NCI-H128 (cell line): Measurements from ENCODE around the gene SCN4A.
"Not testable (repeated sequence)": the region's sequence is repeated elsewhere in the genome, so short reads cannot be mapped to it uniquely, and the experiment has no call there.

Source experiments
- DNase-seq: peaks from one replicate; lab custom pipeline; 2025; ENCODE audit not compliant: unreplicated experiment; lab: John Stamatoyannopoulos, UW

SCN4A gene

DNA sequence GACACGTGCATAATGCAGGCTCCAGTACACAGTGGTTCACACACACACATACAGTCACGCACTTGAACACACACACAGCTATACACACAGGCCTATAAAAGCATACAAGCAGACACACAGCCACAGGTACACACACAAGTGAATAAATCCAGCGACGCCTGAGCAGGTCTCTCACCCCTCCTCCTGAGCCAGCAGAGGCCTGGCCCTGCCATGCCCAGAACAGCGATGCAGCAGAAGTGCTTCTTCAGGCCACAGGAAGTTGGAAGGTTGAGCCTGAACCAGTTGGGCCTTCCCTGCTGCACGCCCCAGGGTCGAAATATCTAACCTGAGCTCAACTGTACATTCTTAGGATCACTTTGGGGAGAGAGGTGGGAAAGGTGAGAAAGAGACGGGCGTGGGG lies 33.3 kb downstream of the SCN4A start:
- no peak for DNase-seq

GRCh38 chr17:63937920-63938319 lies 34.8 kb downstream of the SCN4A start:
- no peak for DNase-seq

- DNase-seq = no peak
Observed at GRCh38 chr17:63937319-63937718, 35.4 kb downstream of the SCN4A start.

GRCh38 chr17:63934183-63935112 lies 38.3 kb downstream of the SCN4A start:
- DNase-seq = no peak

- no peak for DNase-seq
Observed at GRCh38 chr17:63933598-63933997, 39.1 kb downstream of the SCN4A start.

DNA sequence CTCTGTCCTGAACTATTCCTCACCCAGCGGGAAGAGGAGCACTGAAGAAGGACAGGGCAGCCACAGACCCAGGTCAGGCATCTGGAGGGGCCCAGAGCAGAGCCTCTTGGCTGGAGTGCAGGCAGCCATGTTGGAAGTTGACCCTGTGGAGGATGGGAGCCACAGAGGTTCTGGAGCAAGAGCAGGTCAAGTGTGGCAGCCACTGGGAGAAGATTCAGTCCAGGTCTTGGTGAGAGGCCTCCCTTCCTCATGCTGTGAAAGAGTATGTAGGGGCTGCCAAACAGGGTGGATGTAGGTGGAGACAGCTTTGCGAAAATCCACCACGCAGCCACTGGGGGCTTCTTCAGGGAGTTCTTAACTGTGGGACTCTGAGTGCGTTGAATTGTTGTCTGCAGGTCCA lies 40.0 kb downstream of the SCN4A start:
- DNase-seq = no peak

DNA sequence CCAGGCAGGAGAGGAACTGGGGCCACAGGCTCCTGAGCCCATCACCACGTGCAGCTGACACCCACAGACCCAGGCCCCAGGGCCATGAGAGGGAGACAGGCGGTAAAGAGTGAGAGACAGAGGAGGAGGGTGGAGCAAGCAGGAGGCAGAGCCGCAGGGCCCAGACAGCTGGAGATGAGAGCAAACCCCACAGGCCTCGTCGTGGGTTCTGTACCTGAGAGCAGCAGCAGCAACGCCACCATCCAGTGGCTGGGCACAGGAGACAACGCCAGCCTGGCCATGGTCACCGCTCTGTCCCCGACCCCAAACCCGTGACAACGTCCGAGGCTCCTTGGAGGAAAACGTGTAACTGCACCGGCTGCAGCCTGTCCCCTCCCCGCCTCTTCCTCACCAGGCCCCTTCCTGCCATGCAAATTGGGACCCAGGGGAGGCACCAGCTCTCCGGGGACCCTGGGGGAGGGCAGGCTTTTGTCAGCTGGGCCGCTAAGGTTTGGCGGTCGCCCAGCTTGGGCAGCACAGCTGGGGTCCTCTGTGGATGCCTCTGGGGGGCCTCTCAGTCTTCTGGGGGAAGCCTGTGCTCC lies 40.6 kb downstream of the SCN4A start, which contains the start of gene CD79B:
Gene CD79B (minus strand): TSS at position 351 of the 581 bp plus-strand sequence. CDS start 70 bp downstream, at position 281.
- DNase-seq = no peak

DNA sequence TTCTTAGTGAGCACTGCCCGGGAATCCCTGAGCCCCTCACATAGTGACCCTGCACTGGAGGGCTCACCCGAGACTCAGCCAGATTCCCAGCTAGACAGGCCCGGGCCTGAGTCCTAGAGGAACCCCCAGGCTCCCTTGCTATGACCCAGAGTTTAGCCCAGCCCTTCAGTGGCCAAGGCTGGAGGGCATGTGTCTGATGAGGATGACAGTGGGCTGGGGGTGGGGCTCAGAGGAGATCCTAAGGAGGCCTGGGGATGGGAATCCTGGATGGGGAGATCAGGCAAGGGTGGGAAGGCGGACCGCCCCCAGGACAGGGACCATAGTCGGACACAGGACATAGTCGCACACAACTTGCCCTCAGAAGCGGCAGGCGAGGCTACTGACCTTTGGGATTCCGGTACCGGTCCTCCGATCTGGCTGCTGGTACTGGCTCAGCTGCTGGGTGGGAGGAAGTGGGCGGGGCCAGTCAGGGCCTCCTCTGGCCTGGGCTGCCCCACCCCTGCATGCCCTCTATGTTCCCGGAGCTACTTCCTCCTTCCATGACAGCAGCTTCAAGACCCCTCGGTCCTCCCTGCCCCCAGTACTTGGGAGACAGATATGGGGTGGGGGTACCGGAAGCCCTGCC lies 41.7 kb downstream of the SCN4A start:
- DNase-seq = no peak

GRCh38 chr17:63929860-63930766 lies 42.6 kb downstream of the SCN4A start:
- no peak for DNase-seq

DNA sequence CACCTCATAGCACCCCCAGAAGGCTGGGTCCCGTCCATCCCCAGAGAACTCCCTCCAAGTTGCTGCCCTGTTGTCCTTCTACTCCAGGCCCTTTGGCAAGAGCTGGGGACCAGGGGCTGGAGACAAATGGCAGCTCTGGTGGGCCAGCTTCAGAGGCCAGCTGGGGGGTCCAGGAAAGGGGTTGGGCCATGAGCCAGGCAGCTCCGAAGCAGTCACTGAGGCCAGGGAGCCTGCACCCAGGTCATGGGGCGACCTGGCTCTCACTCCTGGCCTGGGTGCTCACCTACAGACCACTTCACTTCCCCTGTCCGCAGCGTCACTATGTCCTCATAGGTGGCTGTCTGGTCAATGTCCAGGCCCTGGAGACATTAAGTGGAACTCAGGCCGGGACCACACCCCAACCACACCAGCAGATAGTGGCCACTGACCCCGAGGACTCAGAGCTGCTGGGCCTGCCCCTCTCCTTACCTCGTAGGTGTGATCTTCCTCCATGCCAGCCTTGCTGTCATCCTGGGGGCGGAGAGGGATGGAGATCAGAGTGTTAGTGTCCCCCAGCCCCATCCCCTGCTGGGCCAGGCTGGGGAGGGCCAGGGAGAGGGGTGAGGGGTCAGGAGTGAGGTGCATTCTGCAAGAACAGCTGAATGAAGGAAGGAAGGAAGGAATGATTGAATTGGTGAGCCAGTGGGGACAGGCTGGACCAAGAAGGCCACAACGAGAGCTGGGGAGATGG lies 43.6 kb downstream of the SCN4A start:
- no peak for DNase-seq

DNA sequence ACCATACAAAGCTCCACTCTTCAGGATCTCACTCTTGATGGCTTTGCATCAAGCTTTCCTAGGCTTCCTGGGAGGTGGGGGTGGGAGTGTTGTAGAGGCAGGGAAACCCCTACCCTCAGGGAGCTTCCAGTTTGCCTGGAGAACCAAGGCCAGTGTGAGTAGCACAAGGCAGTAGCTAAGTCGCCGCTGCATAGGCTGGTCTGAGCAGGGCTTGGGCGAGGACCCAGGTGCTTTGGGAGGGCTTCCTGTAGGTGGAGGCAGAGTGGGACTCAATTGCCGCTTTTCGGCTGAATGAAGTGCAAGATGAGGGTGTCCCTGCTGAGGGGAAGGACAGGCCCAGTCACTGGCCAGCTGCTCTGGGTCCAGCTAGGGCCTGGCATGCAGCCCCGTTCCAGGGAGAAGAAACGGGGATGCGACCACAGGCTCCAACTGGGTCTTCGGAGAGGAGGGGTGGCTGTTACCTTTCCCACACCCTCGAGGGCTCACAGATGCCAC lies 44.5 kb downstream of the SCN4A start:
- no peak for DNase-seq

DNA sequence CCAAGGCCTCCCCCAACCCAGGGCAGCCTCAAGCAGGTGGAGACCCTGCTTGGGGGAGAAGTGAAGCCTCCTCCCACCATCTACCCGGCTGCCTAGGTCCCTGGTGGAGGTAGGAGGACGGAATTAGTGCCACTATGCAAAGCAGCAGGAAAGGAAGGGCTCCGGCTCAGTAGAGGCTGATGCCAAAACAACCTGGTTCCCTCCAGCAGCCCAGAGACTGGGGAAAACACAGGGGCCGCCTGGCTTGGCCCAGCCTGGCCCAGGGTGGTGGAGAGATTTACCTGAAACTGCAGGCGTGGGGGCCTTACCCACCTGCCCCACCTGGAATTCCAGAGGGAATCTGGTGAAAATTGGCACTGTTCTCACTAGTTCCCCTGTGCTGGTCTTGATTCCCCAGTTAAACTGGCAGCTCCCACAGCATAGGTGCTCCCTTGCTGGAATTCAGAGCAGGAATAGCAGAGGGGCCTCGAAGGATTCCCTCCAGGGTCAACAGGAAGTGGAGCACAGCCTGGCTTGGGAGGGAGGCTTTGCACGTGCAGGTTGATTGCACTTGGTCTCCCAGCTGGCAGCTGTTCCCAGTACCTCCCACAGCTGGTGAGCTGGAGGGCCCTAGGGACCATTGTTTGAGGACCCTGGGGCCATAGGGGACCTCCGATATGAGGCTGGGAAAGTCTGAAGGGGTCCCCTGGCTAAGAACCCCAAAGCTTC lies 45.1 kb downstream of the SCN4A start:
- DNase-seq = no peak

DNA sequence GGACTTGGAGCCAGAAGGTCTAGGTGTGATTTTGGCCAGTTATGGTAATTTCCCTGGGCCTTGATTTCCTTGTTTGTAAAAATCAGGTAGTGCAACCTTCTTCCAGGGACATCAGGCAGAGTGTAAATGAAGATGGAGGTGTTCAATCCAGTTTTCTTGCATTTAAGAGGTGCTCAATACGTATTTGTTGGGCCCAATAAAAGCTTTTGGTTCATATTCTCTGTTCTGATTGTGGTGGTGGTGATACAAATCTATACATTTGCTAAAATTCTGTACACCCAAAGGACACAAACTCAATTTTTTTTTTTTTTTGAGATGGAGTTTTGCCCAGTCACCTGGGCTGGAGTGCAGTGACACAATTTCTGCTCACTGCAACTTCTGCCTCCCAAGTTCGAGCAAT lies 46.6 kb downstream of the SCN4A start:
- DNase-seq = no peak

GRCh38 chr17:63925615-63926014 lies 47.1 kb downstream of the SCN4A start:
- no peak for DNase-seq

- DNase-seq = not testable (repeated sequence)
Observed at GRCh38 chr17:63922402-63922801, 50.3 kb downstream of the SCN4A start.

DNA sequence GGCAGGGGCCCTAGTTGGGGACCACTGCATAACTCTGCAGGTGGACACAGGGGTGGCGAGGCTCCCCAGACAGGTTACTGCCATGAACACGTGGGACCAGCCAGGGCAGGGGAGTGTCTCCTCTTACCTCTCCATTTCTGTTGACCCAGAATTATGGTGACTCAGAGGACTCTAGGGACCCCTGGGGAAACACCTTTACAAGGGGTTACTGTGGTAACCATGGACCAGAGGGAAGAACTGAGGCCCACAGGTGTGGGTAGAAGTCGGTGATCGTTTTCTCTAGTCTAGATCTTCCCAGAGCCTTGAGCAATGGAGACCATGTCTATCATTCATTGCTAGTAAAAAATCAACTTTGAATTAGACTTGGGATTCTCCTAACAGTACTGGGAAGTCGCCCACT lies 51.9 kb downstream of the SCN4A start:
- not testable (repeated sequence) for DNase-seq

- DNase-seq = not testable (repeated sequence)
Observed at GRCh38 chr17:63920050-63920449, 52.7 kb downstream of the SCN4A start.

DNA sequence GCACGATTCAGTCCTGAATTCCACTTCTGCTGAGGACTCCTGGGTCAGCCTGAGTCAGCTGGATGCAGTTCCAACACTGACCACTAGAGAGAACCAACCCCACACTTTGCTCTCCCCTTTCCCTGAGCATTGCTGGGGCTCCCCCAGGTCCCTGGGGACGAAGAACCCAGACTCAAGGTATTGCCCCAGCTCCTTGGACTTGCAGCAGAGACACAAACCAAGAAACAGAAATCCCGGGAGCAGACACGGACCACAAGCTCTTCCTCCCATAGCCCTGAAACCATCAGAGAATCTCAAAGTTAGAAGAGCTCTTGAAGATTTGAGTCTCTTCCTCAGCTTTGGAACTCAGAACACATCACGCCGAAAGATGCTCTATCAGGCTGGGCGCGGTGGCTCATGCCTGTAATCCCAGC lies 53.4 kb downstream of the SCN4A start:
- no peak for DNase-seq

DNA sequence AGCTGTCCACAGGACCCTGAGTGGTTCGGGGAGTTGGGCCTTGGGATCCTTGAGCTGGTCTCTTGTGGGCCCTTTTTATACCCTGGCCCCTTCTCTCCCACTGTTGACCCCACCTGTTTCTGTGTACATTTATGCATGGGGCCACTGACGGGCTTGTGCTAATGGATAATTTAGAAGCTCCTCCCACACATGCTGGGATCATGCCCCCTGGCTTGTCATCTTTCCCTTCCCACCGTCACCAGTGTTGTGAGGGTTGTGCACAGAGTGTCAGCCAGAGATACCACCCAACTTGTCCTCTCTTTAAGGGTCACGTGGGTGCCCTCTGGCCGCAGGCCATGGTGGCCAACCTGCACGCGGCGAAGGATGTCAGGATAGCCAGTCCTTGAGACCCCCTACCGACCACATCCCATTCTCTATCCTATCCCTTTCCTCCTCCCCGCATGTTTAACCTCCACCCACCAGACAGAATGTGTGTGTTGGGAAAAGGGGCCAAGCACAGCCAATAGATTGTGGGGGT lies 53.9 kb downstream of the SCN4A start, which contains the start of gene GH1:
Gene GH1 (minus strand): TSS at position 51 of the 517 bp plus-strand sequence. CDS start 63 bp downstream, outside the sequence.
- DNase-seq = not testable (repeated sequence)
